ENCODE results near the gene MAFB.

Gene MAFB

DNA sequence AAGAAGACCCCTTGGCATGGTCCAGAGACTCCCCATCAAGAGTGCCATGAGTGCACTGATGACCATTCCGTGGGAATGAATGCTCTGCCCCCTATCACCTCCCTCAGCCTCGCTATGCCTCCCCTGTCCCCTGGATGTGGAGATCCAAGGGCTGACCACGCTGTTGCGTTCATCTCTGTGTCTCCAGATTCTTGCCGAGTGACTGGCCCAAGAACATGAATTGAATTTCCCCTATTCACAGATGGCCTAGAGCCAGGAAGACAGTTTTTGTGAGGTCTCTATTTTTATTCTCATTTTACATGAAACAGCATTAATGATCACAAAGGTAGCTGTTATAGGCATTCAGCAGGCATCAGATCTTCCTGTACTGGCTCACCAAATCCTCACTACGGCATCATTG lies 33.6 kb downstream of the MAFB start:
- no peak for DNase-seq (ENCODE audit: low spot score)

GRCh38 chr20:40654876-40655275 lies 34.2 kb downstream of the MAFB start:
- DNase-seq (ENCODE audit: low spot score) = no peak

- no peak for DNase-seq (ENCODE audit: low spot score)
Measured at GRCh38 chr20:40652441-40652987, 36.5 kb downstream of the MAFB start.

DNA sequence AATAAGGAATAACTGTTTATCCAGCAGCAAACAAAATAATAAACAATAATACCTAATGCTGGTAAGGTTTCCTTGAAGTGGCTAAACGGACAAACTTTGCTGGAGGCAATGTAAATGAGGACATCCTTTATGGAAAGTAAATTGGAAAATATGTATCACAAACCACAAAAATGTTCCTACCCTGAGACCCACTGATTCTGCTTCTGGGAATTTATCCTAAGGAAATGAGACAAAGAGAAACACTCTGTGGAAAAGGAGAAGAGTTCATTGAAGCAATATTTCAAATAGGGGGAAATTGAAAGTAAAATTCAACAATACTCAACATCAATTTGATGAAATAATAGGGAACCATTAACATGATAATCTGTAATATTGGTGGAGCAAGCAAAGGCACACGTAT lies 37.9 kb downstream of the MAFB start:
- DNase-seq (ENCODE audit: low spot score) = no peak

DNA sequence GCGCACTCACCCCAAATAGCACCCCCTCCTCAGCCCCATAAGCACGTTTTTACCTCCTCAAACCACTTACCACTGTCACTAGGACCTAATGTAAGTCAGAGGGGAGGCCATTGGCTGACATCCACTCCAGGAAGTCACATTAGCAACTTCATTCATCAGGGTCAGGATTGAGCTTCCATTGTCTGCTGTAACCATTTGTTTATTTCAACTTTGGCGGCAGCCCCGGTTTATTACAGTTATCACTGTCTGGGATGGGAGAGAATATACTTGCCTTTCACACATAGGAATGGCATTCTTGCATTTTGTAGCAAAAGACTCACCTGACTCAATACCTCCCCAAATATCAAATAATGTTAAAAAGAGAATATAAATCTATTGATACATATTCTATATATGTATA lies 38.3 kb downstream of the MAFB start:
- no peak for DNase-seq (ENCODE audit: low spot score)

DNA sequence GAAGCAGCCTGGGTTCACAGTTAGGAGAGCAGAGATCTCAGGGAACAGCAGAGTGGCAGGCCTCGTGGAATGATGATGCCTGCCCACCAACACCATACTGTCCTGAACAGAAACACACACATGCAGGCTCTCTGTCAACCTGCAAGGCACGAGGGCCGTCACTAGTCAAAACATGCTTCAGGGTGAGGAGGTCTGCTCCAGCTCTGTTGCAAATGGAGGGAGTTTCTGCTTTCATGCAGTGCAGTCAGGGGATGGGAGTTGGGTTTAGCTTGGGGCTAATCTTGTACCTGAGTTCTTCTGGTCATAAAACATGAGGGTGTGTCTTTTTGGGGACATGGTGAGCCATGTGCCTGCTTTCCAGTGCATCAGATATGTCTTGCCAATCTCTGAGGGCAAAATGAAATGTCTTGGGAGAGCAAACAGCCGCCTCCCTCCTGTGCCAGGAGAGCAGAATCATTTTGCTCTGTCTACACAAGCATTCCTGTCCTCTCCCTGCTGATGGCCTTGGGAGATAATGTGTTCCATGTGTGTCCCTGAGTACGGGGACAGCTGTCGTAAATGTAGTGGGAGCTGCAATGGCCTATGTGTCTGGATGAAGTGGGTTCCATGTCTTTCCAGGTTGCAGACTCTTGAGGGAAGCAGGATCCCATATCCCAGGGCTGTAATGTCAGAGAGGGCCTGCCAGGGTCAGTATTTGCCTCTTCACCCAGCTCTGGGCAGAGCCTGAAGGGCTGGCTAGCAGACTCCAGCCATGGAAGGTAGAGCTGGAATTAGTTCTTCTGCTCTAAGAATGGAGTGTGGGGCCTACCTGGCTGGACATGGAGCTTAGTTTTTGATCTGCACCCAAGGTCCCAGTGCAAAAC lies 40.6 kb downstream of the MAFB start:
- DNase-seq (ENCODE audit: low spot score) = no peak

GRCh38 chr20:40646813-40647212 lies 42.2 kb downstream of the MAFB start:
- DNase-seq (ENCODE audit: low spot score) = no peak

- no peak for DNase-seq (ENCODE audit: low spot score)
Measured at GRCh38 chr20:40646361-40646760, 42.7 kb downstream of the MAFB start.

- no peak for DNase-seq (ENCODE audit: low spot score)
Measured at GRCh38 chr20:40644863-40645262, 44.2 kb downstream of the MAFB start.

- no peak for DNase-seq (ENCODE audit: low spot score)
Measured at GRCh38 chr20:40643891-40644290, 45.1 kb downstream of the MAFB start.

DNA sequence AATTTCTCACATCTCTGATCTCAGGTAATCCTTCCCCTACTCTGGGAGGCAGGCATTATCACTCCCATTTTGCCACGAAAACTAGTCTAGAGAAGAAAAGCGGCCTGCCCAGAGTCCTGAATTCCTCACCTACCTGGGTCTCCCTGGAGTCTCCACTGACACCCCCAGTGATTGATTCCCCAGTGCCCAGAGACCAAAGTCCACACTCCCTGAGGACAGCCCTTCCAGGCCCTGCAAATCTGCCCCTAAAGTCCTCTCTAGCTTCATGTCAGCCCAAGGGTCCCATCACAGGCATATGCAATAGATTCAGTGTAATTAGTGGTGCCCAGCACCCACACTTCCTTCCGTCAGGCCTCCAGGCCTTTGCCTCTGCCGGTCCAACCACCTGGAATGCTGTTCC lies 47.2 kb downstream of the MAFB start:
- no peak for DNase-seq (ENCODE audit: low spot score)

- no peak for DNase-seq (ENCODE audit: low spot score)
Measured at GRCh38 chr20:40641202-40641601, 47.8 kb downstream of the MAFB start.

DNA sequence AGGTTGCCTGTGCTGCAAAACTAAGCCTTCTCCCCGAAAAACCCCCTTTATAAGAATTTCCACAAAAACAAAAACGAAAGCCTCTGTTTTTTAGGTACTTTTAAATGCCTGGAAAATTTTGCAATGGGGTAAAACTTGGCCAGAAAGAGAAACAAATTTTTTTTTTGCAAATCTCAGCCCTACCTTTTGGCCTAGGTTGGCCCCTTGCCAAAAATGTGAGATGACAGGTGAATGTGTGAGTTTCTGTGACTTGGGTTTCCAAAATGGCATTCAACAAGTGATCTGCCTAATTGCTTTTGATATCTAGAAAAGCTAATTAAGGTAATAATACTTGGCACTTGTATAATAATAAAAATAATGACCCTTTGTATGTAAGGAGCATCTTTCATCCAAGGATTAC lies 48.4 kb downstream of the MAFB start:
- DNase-seq (ENCODE audit: low spot score) = no peak

GRCh38 chr20:40639676-40640355 lies 49.2 kb downstream of the MAFB start:
- no peak for DNase-seq (ENCODE audit: low spot score)

DNA sequence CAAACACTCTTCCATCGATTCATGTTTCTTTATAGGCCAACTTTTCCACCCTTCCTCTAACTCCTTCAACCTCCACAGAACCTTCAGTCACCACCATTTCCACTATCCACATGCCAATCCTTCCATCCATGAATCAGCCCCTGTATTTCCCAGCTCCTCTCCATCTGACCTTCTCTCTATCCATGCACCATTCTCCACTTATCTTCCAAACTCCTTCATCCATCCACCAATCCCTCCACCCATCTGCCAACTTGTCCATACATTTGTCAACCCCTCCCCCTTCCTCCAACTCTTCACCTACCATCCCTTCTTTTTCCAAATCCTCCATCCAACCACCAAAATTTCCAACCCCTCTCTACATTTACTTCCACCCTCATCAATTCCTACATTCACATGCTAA lies 49.9 kb downstream of the MAFB start:
- no peak for DNase-seq (ENCODE audit: low spot score)

GRCh38 chr20:40638414-40638813 lies 50.6 kb downstream of the MAFB start:
- no peak for DNase-seq (ENCODE audit: low spot score)

- DNase-seq (ENCODE audit: low spot score) = peak; percentile 4
Measured at GRCh38 chr20:40637176-40637575, 51.9 kb downstream of the MAFB start.

- peak; percentile 15 for DNase-seq (ENCODE audit: low spot score)
Measured at GRCh38 chr20:40636486-40636885, 52.5 kb downstream of the MAFB start.

DNA sequence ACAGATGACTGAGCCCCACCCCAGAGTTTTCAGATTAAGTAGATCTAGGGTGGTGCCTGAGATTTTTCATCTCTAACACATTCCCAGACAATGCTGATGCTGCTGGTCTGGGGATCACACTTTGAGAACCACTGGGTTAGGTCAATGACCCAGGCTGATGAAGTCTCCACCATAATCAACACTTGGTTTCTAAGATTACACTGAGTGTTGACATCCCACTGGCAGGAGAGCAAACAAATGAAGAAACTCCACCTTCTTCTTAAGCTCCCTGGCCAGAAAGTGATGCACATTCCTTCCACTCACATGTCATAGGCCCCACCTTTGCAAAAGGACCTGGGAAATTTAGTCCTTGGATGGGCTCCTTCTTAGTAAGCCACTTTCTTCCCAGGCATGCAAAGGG lies 53.1 kb downstream of the MAFB start:
- peak; percentile 6 for DNase-seq (ENCODE audit: low spot score)
